GM18867 (cell line): ENCODE data around the gene PNKP.

Experiments used
- ATAC-seq: cut with Tn5 transposase; IDR thresholded peaks from one replicate; pipeline ENCODE4 v1.9.1; 2021; ENCODE audit warnings: mild to moderate bottlenecking, moderate library complexity; ENCODE audit not compliant: unreplicated experiment

PNKP gene

GRCh38 chr19:49866933-49867782, at the start of gene PNKP:
Gene PNKP, minus strand, starts transcription at chr19:49867576. Its CDS starts 372 bp downstream, at chr19:49867204.
- ATAC-seq: peak; percentile 35

- ATAC-seq: no peak
Observed at GRCh38 chr19:49915271-49915670, 47.9 kb upstream of the PNKP start.

- ATAC-seq: no peak
Observed at GRCh38 chr19:49913720-49914119, 46.3 kb upstream of the PNKP start.

DNA sequence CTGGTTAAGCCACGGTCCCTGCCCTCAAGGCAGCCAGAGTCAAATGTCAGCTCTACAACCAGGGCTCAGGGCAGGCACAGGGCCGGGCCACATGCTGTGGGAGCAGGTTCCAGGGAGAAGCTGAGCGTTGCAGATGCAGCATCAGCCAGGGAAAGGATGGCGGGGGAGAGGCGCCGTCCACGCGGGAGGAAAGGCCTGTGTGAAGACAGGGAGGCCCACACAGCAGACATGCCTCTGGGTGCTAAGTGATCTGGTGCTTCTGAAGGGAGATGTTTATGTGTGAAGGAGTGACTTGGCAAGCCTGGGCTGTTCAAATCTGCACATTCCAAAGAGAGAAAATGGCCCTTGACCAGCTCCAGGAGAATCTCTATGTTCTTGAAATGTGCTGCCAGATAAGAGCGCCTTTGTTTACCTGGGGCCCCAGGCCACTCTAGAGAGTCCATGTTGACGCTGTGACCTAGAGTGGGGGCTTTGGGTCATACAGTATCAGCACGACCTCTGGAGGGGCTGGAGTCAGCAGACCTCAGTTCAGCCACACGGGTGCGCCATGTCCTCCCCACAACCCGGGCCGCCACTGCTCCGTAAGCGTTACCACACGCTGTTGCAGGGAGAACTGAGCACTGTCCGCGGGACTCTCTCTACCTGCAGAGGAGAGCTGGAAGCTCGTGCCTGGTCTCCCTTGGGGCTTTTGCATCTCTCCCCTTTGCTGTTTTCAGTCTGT, 45.7 kb upstream of the PNKP start:
- ATAC-seq: no peak

DNA sequence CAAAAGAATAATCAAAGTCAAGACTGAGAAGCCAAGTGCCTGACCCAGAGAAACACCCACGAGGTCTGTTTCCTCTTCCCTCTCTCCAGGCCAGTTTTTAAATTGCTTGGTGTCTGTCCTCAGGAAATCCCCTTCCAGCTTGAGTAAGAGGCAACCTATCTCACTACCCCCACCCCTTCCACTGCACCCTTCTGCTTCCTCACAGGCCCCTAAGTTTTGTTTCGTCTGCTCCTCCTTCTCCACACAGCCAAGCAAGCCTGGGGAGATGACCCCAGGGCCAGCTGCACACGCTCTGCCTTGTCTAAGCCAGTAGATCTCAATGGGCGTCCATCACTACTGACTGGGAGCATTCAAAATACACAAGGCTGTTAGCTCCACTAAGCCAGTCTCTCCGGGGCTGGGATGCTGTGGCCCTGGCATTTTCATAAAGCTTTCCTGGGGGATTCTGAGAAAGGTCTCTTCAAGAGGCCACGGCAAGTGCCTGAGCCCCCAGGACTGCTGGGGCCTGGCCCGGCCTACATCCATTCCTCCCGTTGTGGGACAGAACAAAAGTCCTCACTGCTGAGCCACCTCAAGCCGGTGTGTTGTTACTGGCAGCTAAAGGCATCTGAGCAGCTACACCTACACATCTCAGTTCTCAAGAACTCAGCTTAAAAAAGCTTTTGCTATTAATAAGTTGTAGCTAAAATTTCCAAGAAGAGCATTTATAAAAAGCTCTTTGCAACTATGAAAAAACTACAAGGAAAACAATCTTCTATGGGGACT, 44.2 kb upstream of the PNKP start:
- no peak for ATAC-seq

DNA sequence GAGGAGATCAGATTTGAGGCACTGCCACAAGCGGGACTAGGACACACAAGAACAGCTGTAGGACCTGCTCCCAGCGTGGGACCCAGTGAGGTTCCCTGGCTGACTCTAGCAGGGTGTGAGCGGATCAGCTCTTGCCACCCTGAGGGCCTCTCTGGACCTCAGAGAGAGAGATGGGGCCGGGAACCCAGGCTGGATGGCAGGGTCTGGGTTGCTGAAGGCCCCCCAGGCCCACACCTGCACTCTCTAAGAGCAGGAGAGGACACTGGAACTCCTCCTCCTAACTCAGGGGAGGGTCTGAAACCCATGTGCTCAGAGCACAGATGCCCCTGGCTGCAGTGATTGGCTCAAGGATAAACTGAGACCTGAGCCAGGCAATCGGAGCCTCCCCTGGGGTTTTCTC, 42.8 kb upstream of the PNKP start:
- ATAC-seq: no peak

DNA sequence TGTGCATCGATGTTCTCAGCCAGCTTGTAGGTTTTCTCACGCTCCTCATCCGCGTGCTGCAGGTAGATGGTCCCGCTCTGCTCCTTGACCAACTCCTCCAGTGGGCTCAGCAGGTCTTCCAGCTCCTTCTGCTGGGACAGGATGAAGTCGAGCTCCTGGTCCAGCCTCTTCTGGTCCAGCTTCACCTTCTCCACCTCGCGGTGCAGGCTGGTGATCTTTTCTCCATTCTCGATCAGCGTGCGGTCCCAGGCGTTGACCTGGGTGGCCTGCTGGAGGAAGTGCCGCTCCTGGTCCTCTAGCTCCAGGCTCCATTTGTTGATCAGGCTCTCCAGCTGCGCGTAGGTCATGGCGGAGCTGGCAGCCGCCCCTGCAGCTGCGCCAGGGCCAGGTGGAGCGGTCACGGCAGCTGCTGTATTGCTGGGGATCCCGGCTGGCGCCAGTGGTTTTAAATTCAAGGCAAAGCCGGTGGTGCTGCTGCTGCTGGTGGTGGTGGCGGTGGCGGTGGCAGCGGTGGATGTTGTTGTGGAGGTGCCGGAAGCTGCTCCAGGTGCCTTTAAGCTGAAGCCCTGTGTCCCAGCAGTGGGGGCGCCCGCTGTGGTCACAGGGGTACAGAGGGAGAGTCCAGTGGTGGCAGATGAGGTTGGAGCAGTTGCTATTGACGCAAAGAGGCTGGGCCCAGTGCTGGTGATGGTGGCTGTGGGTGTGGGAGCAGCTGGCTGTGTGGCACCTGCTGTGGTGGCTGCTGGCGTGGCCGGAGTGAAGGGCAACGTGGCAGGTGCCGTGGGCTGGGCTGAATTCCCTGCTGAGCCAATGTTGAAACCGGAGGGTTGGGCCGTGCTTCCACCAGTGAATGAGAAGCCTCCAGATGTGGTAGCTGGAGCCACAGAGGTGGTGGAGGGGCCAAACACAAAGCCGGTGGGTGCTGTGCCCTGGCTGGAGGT, 41.4 kb upstream of the PNKP start:
- no peak for ATAC-seq

- peak; percentile 36 for ATAC-seq
Observed at GRCh38 chr19:49907745-49908446, 40.5 kb upstream of the PNKP start.

DNA sequence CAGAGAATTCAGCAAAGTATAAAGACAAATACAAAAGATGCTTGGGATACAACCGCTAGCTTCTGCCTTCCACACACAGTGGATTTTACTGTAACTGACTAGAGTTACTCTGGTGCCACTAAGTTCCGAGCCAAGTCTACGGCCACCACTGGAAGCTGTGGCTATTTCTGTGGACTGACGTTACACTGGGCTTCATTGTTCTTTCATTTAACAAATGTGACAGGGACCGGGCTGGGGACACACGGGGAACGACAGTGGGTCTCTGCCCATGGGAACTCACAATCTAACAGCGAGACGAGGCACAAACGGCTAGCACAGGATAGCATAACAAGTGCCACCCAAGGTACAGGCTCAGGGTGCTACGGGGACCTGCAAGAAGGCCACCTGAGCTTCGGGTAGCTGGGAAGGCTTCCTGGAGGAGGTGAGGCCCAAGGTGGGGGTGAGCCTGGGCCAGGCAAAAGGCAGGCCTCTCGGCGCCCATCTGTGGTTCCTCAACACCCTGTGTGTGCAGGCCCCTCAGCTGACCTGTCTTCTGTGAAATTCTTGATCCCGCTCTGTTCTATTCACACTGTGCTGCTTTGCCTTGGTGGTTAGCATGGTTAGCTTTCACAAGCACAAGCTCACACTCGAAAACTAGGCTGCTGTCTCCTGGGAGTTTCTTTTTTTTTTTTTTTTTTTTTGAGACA, 39.6 kb upstream of the PNKP start:
- ATAC-seq: peak; percentile 38

DNA sequence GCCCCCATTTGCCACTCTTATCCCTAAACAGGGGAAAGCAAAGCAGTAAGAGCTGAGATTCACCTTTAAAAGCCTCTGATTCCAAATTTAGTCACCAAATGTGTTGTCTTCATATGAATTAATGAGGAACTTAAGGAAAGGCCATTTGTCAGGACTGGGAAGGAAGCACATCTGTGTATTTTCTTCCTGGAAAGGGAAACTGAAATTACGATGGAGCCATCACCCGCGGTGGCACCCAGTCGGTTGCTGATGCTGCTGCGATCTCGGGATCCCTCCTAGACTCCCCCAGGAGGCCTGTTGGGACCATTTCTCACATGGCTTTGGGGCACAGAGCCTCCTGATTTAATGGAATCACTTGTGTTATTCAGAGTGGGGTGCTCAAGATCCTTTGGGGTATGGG, 36.8 kb upstream of the PNKP start:
- no peak for ATAC-seq

GRCh38 chr19:49896863-49897621, 29.7 kb upstream of the PNKP start, which contains the start of gene IL4I1:
Gene IL4I1, minus strand, starts transcription at chr19:49896887. Its CDS starts 727 bp downstream, at chr19:49896160.
- ATAC-seq: peak; percentile 40

DNA sequence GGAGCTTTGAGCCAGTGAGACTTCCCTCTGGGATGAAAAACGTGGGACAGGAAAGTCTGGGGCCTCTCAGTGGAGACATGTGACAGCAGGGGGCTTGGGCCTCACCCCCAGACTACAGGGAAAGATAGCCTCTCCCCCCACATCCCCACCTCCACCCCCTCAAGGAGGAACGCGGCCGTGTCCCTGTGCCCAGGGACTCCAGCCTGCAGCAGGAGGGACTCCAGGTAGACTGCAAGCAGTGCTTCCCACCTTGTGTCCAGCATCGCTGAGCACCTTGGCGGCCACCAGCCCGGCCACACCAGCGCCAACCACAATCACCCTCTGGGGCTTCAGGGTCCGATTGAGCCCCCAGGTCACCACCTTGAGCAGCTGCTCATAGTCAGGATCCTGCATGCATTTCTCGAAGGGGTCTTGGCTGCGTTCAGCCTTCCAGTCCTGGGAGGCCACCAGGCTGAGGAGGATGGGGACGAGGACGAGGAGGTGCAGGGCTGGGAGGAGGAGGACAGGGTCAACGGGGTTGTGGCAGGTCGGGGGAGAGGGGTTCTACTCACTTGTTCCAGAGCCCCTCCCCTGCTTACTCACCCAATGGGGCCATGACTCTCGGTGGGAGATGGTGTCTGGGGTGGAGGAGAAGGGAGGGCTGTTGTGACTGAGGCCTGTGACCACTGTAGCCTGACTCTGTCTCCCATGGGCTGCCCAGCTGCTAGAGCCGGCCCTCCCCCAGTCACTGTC, 28.4 kb upstream of the PNKP start:
- ATAC-seq: no peak

DNA sequence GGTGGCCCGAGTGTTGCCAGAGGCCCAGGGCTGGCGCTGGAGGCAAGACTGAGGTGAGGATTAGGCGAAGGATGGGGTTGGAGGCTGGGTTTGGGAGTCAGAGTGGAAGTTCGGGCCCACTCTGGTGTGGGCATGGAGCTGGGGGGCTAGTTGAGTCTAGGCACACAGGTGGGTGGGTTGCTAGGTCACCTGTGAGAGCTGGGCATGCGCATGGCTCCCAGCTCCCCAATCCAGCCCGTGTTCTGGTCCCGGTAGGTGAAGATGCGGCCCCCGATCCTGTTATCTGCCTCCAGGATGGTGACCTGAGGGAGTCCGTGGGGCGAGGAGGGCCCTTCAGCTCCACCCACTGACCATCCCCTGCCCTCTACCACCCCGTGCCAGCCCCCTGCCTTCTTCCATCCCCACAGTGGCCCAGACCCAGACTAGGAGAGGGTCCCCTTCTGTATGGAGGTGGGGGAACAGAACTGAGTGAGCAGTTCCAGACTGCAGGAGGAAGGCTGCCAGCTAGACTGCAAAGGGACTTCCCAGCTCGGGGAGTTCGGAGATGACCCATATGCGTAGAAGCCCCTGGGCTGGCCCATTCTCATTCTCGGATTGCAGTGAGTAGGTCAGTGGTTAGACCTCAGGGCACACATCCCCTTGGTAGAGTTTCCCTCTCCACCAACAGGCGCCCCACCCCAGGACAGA, 27.6 kb upstream of the PNKP start:
- ATAC-seq: peak; percentile 29

GRCh38 chr19:49894011-49894664, 26.8 kb upstream of the PNKP start:
- no peak for ATAC-seq

GRCh38 chr19:49892716-49893115, 25.3 kb upstream of the PNKP start:
- no peak for ATAC-seq

DNA sequence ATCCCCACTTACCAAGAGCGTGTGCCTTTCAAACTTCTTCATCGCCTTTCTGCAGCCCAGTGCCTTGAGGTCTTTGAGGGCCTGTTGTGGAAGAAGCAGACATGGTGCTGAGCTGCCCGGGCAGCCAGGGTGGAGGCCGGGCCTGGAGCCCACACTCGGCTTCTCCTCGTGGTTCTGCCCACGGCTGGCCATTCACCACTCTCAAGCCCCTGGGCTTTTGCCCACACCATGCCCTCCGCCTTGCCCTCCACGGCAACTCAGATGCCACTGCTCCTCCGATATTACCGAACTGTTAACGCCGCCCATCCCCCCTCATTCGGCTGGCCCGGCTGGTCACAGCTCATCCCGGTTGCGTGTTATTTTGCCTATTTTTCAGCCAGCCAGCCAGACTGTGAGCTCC, 24.0 kb upstream of the PNKP start:
- ATAC-seq: no peak
